Skeletal muscle satellite cell (primary cell): ENCODE measurements around the gene TPM1.

Source experiments
- H3K27me3 ChIP-seq: 2 replicates; pipeline ENCODE4 v1.7.0; 2013; ENCODE audit warnings: low read length; ENCODE audit not compliant: control insufficient read depth, insufficient read depth
- H3K36me3 ChIP-seq: 2 replicates; pipeline ENCODE4 v1.7.0; 2013; ENCODE audit warnings: mild to moderate bottlenecking, control low read depth, low read length; ENCODE audit not compliant: insufficient read depth
- H3K4me1 ChIP-seq: 2 replicates; pipeline ENCODE4 v1.7.0; 2013; ENCODE audit warnings: low read length; ENCODE audit not compliant: control insufficient read depth, insufficient read depth
- H3K4me2 ChIP-seq: 2 replicates; pipeline ENCODE4 v1.7.0; 2013; ENCODE audit warnings: mild to moderate bottlenecking, low read length
- H3K4me3 ChIP-seq: 2 replicates; pipeline ENCODE4 v1.7.0; 2013; ENCODE audit warnings: low read length
- H3K9ac ChIP-seq: 2 replicates; pipeline ENCODE4 v1.7.0; 2013; ENCODE audit warnings: mild to moderate bottlenecking, low read depth, low read length, moderate library complexity
- H3K9me3 ChIP-seq: replicated peaks from 2 replicates; pipeline ENCODE4 v1.7.0; 2013; ENCODE audit warnings: mild to moderate bottlenecking, control low read depth, low read length

The TPM1 gene

GRCh38 chr15:63061975-63062374, 19.4 kb downstream of the TPM1 start:
- H3K4me3 ChIP-seq, result no peak overlapping the region
- no peaks in the 10 kb centered on the region for H3K27me3 ChIP-seq
- H3K36me3 ChIP-seq, result peaks cover 96% of the 10 kb centered on the region
- no peaks in the 10 kb centered on the region for H3K4me1 ChIP-seq
- no peak overlapping the region for H3K9ac ChIP-seq
- H3K4me2 ChIP-seq, result no peak overlapping the region
- no peaks in the 10 kb centered on the region for H3K9me3 ChIP-seq

GRCh38 chr15:63063164-63063756, 20.7 kb downstream of the TPM1 start:
- Histone ChIP-seq H3K4me3 (no peak overlapping the region), H3K36me3 (peaks cover 96% of the 10 kb centered on the region), H3K4me2 (no peak overlapping the region), H3K27me3 (no peaks in the 10 kb centered on the region), H3K9ac (no peak overlapping the region), H3K9me3 (no peaks in the 10 kb centered on the region), H3K4me1 (no peaks in the 10 kb centered on the region)

GRCh38 chr15:63063877-63064409, 21.4 kb downstream of the TPM1 start:
- H3K9me3 ChIP-seq, result no peaks in the 10 kb centered on the region
- peaks cover 97% of the 10 kb centered on the region for H3K36me3 ChIP-seq
- H3K9ac ChIP-seq, result no peak overlapping the region
- no peak overlapping the region for H3K4me2 ChIP-seq
- H3K4me1 ChIP-seq, result no peaks in the 10 kb centered on the region
- no peak overlapping the region for H3K4me3 ChIP-seq
- H3K27me3 ChIP-seq, result no peaks in the 10 kb centered on the region

GRCh38 chr15:63065262-63066221, 23.0 kb downstream of the TPM1 start:
- H3K9ac ChIP-seq, result no peak overlapping the region
- no peaks in the 10 kb centered on the region for H3K4me1 ChIP-seq
- H3K4me2 ChIP-seq, result no peak overlapping the region
- peaks cover 94% of the 10 kb centered on the region for H3K36me3 ChIP-seq
- no peaks in the 10 kb centered on the region for H3K27me3 ChIP-seq
- H3K9me3 ChIP-seq, result no peaks in the 10 kb centered on the region
- no peak overlapping the region for H3K4me3 ChIP-seq

GRCh38 chr15:63066272-63066671, 23.7 kb downstream of the TPM1 start:
- peaks cover 94% of the 10 kb centered on the region for H3K36me3 ChIP-seq
- H3K4me2 ChIP-seq, result no peak overlapping the region
- H3K9ac ChIP-seq, result no peak overlapping the region
- no peaks in the 10 kb centered on the region for H3K4me1 ChIP-seq
- no peaks in the 10 kb centered on the region for H3K9me3 ChIP-seq
- no peak overlapping the region for H3K4me3 ChIP-seq
- H3K27me3 ChIP-seq, result no peaks in the 10 kb centered on the region

- Histone ChIP-seq H3K9ac (no peak overlapping the region), H3K36me3 (peaks cover 94% of the 10 kb centered on the region), H3K9me3 (no peaks in the 10 kb centered on the region), H3K27me3 (no peaks in the 10 kb centered on the region), H3K4me2 (no peak overlapping the region), H3K4me3 (no peak overlapping the region), H3K4me1 (no peaks in the 10 kb centered on the region)
These were observed 24.8 kb downstream of the TPM1 start for GRCh38 chr15:63067306-63067705.

- no peak overlapping the region for H3K4me2 ChIP-seq
- peaks cover 92% of the 10 kb centered on the region for H3K36me3 ChIP-seq
- no peak overlapping the region for H3K4me3 ChIP-seq
- H3K9ac ChIP-seq, result no peak overlapping the region
- H3K9me3 ChIP-seq, result no peaks in the 10 kb centered on the region
- H3K4me1 ChIP-seq, result no peaks in the 10 kb centered on the region
- H3K27me3 ChIP-seq, result no peaks in the 10 kb centered on the region
These were observed 25.6 kb downstream of the TPM1 start for GRCh38 chr15:63067976-63068743.

- Histone ChIP-seq H3K9ac (no peak overlapping the region), H3K4me1 (no peaks in the 10 kb centered on the region), H3K4me3 (no peak overlapping the region), H3K4me2 (no peak overlapping the region), H3K27me3 (no peaks in the 10 kb centered on the region), H3K36me3 (peaks cover 78% of the 10 kb centered on the region), H3K9me3 (no peaks in the 10 kb centered on the region)
These were observed 27.1 kb downstream of the TPM1 start for GRCh38 chr15:63069616-63070090.

- Histone ChIP-seq H3K27me3 (no peaks in the 10 kb centered on the region), H3K36me3 (peaks cover 68% of the 10 kb centered on the region), H3K9ac (no peak overlapping the region), H3K4me3 (no peak overlapping the region), H3K4me1 (no peaks in the 10 kb centered on the region), H3K4me2 (no peak overlapping the region), H3K9me3 (no peaks in the 10 kb centered on the region)
These were observed 28.2 kb downstream of the TPM1 start for GRCh38 chr15:63070681-63071129.

GRCh38 chr15:63071288-63071909, 28.9 kb downstream of the TPM1 start:
- H3K4me2 ChIP-seq, result no peak overlapping the region
- no peak overlapping the region for H3K9ac ChIP-seq
- H3K9me3 ChIP-seq, result no peaks in the 10 kb centered on the region
- H3K4me3 ChIP-seq, result no peak overlapping the region
- H3K4me1 ChIP-seq, result no peaks in the 10 kb centered on the region
- no peaks in the 10 kb centered on the region for H3K27me3 ChIP-seq
- H3K36me3 ChIP-seq, result peaks cover 61% of the 10 kb centered on the region
